Measurements from ENCODE around the gene LIFR. TPM values are rescaled to one million over a fixed set of nuclear protein-coding genes. Genes with fewer than 3 reads are reported as not detected.
A peak's percentile ranks its signal among the peaks of the same experiment; 100 is the strongest.

The LIFR gene
- total and polyA plus RNA-seq, 2 of the 4 experiments (the other 2 are of a cell fraction) = 1.9 to 10.4 TPM

- Histone ChIP-seq H2AK5ac (ENCODE audit: low read depth, low read length) (peak overlapping the region; percentile 52; the same call in 1 of the 2 replicates), H3K9me1 (ENCODE audit: insufficient read depth, low read length) (peaks cover 11% of the 10 kb centered on the region), H3K4me2 (ENCODE audit: low read depth, low read length) (peak overlapping the region; percentile 24), H2BK15ac (ENCODE audit: low read depth, low read length) (0 out of 3 replicates have a peak overlapping the region, but pooled peaks have one; percentile 32), H3K79me1 (ENCODE audit: low read depth in 1 of 2, low read length in 2 of 2) (no peaks in the 10 kb centered on the region), H4K5ac (ENCODE audit: low read depth, low read length) (no peak overlapping the region; the same call in 1 of the 2 replicates), H2BK20ac (ENCODE audit: low read depth, low read length) (peak overlapping the region; percentile 5; the same call in 1 of the 2 replicates), H4K20me1 (ENCODE audit: insufficient read depth, low read length) (peaks cover 6% of the 10 kb centered on the region; the same call in 1 of the 2 replicates), H3K4ac (ENCODE audit: low read depth, low read length) (peak overlapping the region; percentile 55), H3K27me3 (ENCODE audit: control insufficient read depth, insufficient read depth, low read length) (peaks cover 2% of the 10 kb centered on the region; the same call in 1 of the 2 replicates), H2BK120ac (ENCODE audit: low read depth, low read length) (peak overlapping the region; percentile 14; the same call in 1 of the 2 replicates), H2AFZ (replicated peaks; ENCODE audit: low read length, poor library complexity) (peak overlapping the region; percentile 72), H3K27ac (ENCODE audit: insufficient read depth, low read length) (peak overlapping the region; percentile 44; the same call in 1 of the 2 replicates), H3K14ac (replicated peaks; ENCODE audit: low read depth, low read length) (peak overlapping the region; percentile 5), H4K91ac (ENCODE audit: insufficient read depth, low read depth, low read length) (0 out of 2 replicates have a peak overlapping the region, but pooled peaks have one; percentile 10), H2BK5ac (ENCODE audit: low read depth, low read length, poor library complexity, severe bottlenecking) (no peak overlapping the region), H3K23ac (ENCODE audit: low read depth, low read length) (no peak overlapping the region), H3K9me3 (ENCODE audit: control insufficient read depth, insufficient read depth, low read length) (no peaks in the 10 kb centered on the region), H2AK9ac (replicated peaks; ENCODE audit: low read depth, low read length, poor library complexity) (no peak overlapping the region), H3K56ac (ENCODE audit: extremely low read depth, insufficient read depth, low read length) (no peak overlapping the region), H3K18ac (ENCODE audit: low read depth, low read length) (peak overlapping the region; percentile 7; the same call in 1 of the 2 replicates), H3K4me1 (ENCODE audit: control insufficient read depth, insufficient read depth, low read length) (peaks cover 24% of the 10 kb centered on the region), H3K36me3 (ENCODE audit: control insufficient read depth, insufficient read depth, low read length) (no peaks in the 10 kb centered on the region), H4K8ac (ENCODE audit: low read depth in 2 of 2, low read length in 2 of 2) (peak overlapping the region in 1 of 2 experiments; percentile 36; a peak in 1 of 4 replicates), H3K9ac (ENCODE audit: low read depth, low read length) (no peak overlapping the region), H3K4me3 (ENCODE audit: insufficient read depth, low read depth, low read length) (no peak overlapping the region)
- WGBS, 2 experiments (ENCODE audit: extremely low coverage in 2 of 2, insufficient read length in 1 of 2) = no CpG with 5 or more reads among the region's 6 CpGs
- CTCF ChIA-PET = interaction anchor here (0.5 to 2.5 kb wide), 4 partner anchors 8 to 377 kb away, joined by 3 to 11 read pairs (median 10); no protein-coding TSS in a partner anchor
- BruUV-seq (replicated peaks) = no TSS peak
- DNase-seq (peak; percentile 87), ATAC-seq (ENCODE audit: low read depth) (peak; percentile 82)
- in situ Hi-C loops (cut with MboI; ENCODE audit: low sequenced_read_pairs) = no loop called here
- TF ChIP-seq CEBPB (IDR thresholded peaks at IDR 0.05; ENCODE audit: low read depth, low read length) (no peak), ELK1 (IDR thresholded peaks at IDR 0.05; ENCODE audit: borderline replicate concordance, low read depth, low read length) (no peak), MXI1 (IDR thresholded peaks at IDR 0.05; ENCODE audit: borderline replicate concordance, low read depth, low read length) (no peak), FOS (IDR thresholded peaks at IDR 0.05; ENCODE audit: low read depth, low read length) (no peak), SMC3 (IDR thresholded peaks at IDR 0.05; ENCODE audit: low read depth, low read length) (no peak)
- POLR2A ChIA-PET (ENCODE audit: unreplicated experiment) = no interaction called here
- intact Hi-C loops (cut with micrococcal nuclease) = no loop called here
- dilution Hi-C loops (cut with HindIII; ENCODE audit: low sequenced_read_pairs, unreplicated experiment) = no loop called here
Measured at GRCh38 chr5:38433160-38433861, 123.1 kb downstream of the LIFR start.
